NB4 (cell line): ENCODE results near the gene NCOA6.

Experiments
- MYC ChIP-seq: IDR thresholded peaks from 2 replicates; pipeline ENCODE4 v1.6.1; 2011; ENCODE audit warnings: low read depth, low read length
- POLR2A ChIP-seq: IDR thresholded peaks from 2 replicates; pipeline ENCODE4 v1.6.1; 2011; ENCODE audit warnings: mild to moderate bottlenecking; ENCODE audit not compliant: insufficient read length; ENCODE audit errors: extremely low read depth
- TF ChIP-seq, protein P1 (sequence below): IDR thresholded peaks from one replicate; pipeline ENCODE4 v1.5.1; 2012; ENCODE audit warnings: low read depth, low read length

DNA sequence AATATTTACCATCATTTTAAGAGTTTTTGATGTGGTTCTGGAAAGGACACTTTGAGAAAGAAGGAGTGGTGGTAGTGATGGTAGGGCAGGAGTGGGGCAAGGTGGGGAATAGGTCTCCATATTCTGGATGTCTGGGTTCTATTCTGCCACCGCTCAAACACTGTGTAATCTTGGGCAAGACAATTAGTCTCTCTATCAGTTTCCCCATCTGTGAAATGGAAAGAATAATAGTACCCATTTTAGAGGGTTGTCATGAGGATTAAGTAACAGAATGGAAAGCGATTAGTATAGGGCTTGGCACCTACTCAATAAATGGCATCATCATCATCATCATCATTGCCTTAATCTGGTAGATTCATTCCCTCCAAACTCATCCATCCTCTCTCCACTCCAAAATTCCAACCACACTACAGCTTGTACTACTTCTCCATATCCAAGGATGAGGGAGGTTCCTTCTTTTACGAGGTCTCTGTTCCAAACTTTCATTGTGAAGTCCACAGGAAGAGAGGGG lies 48.2 kb upstream of the NCOA6 start:
- TF ChIP-seq, protein P1, sequence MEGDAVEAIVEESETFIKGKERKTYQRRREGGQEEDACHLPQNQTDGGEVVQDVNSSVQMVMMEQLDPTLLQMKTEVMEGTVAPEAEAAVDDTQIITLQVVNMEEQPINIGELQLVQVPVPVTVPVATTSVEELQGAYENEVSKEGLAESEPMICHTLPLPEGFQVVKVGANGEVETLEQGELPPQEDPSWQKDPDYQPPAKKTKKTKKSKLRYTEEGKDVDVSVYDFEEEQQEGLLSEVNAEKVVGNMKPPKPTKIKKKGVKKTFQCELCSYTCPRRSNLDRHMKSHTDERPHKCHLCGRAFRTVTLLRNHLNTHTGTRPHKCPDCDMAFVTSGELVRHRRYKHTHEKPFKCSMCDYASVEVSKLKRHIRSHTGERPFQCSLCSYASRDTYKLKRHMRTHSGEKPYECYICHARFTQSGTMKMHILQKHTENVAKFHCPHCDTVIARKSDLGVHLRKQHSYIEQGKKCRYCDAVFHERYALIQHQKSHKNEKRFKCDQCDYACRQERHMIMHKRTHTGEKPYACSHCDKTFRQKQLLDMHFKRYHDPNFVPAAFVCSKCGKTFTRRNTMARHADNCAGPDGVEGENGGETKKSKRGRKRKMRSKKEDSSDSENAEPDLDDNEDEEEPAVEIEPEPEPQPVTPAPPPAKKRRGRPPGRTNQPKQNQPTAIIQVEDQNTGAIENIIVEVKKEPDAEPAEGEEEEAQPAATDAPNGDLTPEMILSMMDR, result no peak
- TF ChIP-seq POLR2A (no peak), MYC (no peak)
